NK-92 (cell line): ENCODE measurements around the gene CHMP5.

Experiments
- DNase-seq: peaks from one replicate; lab custom pipeline; 2025; ENCODE audit not compliant: unreplicated experiment; lab: John Stamatoyannopoulos, UW

CHMP5 gene

GRCh38 chr9:33242609-33243134 lies 22.2 kb upstream of the CHMP5 start:
- no peak for DNase-seq

GRCh38 chr9:33244137-33244784 lies 20.6 kb upstream of the CHMP5 start:
- DNase-seq, result no peak

- DNase-seq, result no peak
These were observed 19.5 kb upstream of the CHMP5 start for GRCh38 chr9:33245341-33245740.

GRCh38 chr9:33246269-33246860 lies 18.5 kb upstream of the CHMP5 start:
- DNase-seq, result no peak

GRCh38 chr9:33248606-33249005 lies 16.2 kb upstream of the CHMP5 start:
- DNase-seq, result no peak

GRCh38 chr9:33249087-33249658 lies 15.7 kb upstream of the CHMP5 start:
- no peak for DNase-seq

- no peak for DNase-seq
These were observed 14.9 kb upstream of the CHMP5 start for GRCh38 chr9:33249983-33250382.

GRCh38 chr9:33250458-33250995 lies 14.3 kb upstream of the CHMP5 start:
- no peak for DNase-seq

- DNase-seq, result no peak
These were observed 10.6 kb upstream of the CHMP5 start for GRCh38 chr9:33254211-33254610.

GRCh38 chr9:33255014-33255413 lies 9.8 kb upstream of the CHMP5 start:
- no peak for DNase-seq

- DNase-seq, result no peak
These were observed 9.4 kb upstream of the CHMP5 start for GRCh38 chr9:33255471-33255870.

- DNase-seq, result no peak
These were observed 8.6 kb upstream of the CHMP5 start for GRCh38 chr9:33256236-33256635.

- no peak for DNase-seq
These were observed 7.6 kb upstream of the CHMP5 start for GRCh38 chr9:33257276-33257675.

- no peak for DNase-seq
These were observed 4.5 kb upstream of the CHMP5 start for GRCh38 chr9:33260372-33260771.

GRCh38 chr9:33263131-33264002 lies 1.5 kb upstream of the CHMP5 start:
- no peak for DNase-seq

- DNase-seq, result no peak
These were observed 811 bp upstream of the CHMP5 start for GRCh38 chr9:33264003-33264472.

- no peak for DNase-seq
These were observed 489 bp downstream of the CHMP5 start for GRCh38 chr9:33265211-33265865.

GRCh38 chr9:33267151-33267767 lies 2.4 kb downstream of the CHMP5 start:
- DNase-seq, result no peak

- no peak for DNase-seq
These were observed 5.3 kb downstream of the CHMP5 start for GRCh38 chr9:33270146-33270545.

GRCh38 chr9:33272061-33272460 lies 7.2 kb downstream of the CHMP5 start:
- DNase-seq, result no peak
